ENCODE data around the gene SCN7A. TPM values are rescaled to one million over a fixed set of nuclear protein-coding genes. Genes with fewer than 3 reads are reported as not detected.

SCN7A gene
- total RNA-seq, 1 donor from 2014 or later: 15.0 TPM

DNA sequence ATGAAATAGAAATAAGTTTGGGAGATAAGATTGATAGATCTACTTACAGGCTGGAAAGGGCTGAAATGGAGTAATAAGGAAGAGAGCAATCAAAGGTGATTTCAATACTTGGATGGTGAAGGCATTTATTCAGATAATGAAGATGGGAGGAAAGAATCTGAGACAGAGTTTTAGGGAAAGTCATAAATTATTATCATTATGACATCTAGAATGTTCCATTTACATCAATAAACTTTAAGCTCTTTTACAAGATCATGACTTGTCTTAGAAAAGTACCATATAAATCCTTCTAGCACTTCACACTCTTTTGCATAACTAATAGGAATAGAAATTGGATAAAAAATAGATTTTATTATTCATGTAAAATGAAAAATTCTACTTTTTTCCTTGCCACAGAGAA is 120.5 kb downstream of the SCN7A start:
- H3K4me1 ChIP-seq: peaks cover 11% of the 10 kb centered on the region
- no peak overlapping the region for H3K4me3 ChIP-seq
- H3K9me3 ChIP-seq: no peaks in the 10 kb centered on the region
- TF ChIP-seq, protein P1, sequence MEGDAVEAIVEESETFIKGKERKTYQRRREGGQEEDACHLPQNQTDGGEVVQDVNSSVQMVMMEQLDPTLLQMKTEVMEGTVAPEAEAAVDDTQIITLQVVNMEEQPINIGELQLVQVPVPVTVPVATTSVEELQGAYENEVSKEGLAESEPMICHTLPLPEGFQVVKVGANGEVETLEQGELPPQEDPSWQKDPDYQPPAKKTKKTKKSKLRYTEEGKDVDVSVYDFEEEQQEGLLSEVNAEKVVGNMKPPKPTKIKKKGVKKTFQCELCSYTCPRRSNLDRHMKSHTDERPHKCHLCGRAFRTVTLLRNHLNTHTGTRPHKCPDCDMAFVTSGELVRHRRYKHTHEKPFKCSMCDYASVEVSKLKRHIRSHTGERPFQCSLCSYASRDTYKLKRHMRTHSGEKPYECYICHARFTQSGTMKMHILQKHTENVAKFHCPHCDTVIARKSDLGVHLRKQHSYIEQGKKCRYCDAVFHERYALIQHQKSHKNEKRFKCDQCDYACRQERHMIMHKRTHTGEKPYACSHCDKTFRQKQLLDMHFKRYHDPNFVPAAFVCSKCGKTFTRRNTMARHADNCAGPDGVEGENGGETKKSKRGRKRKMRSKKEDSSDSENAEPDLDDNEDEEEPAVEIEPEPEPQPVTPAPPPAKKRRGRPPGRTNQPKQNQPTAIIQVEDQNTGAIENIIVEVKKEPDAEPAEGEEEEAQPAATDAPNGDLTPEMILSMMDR (IDR thresholded peaks at IDR 0.05): no peak
- TF ChIP-seq POLR2A (IDR thresholded peaks at IDR 0.05) (no peak), POLR2AphosphoS5 (IDR thresholded peaks at IDR 0.05; ENCODE audit: insufficient read depth in 1 of 2, low read depth in 1 of 2) (no peak)
- no peak for DNase-seq (ENCODE audit: extremely low spot score in 2 of 2)
- H3K36me3 ChIP-seq: no peaks in the 10 kb centered on the region
- no peak overlapping the region for H3K27ac ChIP-seq
- intact Hi-C loops (cut with DNase I): no loop called here
- no peaks in the 10 kb centered on the region for H3K27me3 ChIP-seq

GRCh38 chr2:166373105-166373504 is 120.9 kb downstream of the SCN7A start:
- H3K9me3 ChIP-seq: no peaks in the 10 kb centered on the region
- no peaks in the 10 kb centered on the region for H3K27me3 ChIP-seq
- no peak overlapping the region for H3K27ac ChIP-seq
- intact Hi-C loops (cut with DNase I): no loop called here
- no peaks in the 10 kb centered on the region for H3K36me3 ChIP-seq
- H3K4me1 ChIP-seq: peaks cover 11% of the 10 kb centered on the region
- TF ChIP-seq, protein P1 (IDR thresholded peaks at IDR 0.05): no peak
- TF ChIP-seq POLR2A (IDR thresholded peaks at IDR 0.05): no peak
- TF ChIP-seq POLR2AphosphoS5 (IDR thresholded peaks at IDR 0.05; ENCODE audit: insufficient read depth in 1 of 2, low read depth in 1 of 2): no peak
- H3K4me3 ChIP-seq: no peak overlapping the region
- no peak for DNase-seq (ENCODE audit: extremely low spot score in 2 of 2)

DNA sequence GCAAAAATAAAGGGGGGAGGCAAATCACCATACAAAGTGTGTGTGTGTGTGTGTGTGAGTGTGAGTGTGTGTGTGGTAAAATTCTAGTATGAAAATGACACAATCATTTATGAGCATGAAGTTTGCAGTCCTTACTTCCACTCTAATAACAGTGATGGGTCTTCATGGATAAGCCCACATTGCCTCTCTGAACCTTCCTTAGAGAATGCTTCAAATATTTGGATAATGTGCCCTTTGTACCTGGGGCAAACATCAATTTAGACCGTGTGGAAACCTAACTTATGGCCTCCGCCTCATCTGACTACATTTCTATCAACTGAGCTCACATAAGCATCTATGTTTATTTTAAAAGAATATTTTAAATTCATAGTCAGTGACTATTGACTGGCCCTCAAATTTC is 122.0 kb downstream of the SCN7A start:
- DNase-seq (ENCODE audit: extremely low spot score in 2 of 2): no peak
- Histone ChIP-seq H3K27ac (no peak overlapping the region), H3K4me3 (no peak overlapping the region), H3K4me1 (peaks cover 11% of the 10 kb centered on the region), H3K36me3 (no peaks in the 10 kb centered on the region), H3K9me3 (no peaks in the 10 kb centered on the region), H3K27me3 (no peaks in the 10 kb centered on the region)
- TF ChIP-seq, protein P1 (IDR thresholded peaks at IDR 0.05): no peak
- TF ChIP-seq POLR2AphosphoS5 (IDR thresholded peaks at IDR 0.05; ENCODE audit: insufficient read depth in 1 of 2, low read depth in 1 of 2) (no peak), POLR2A (IDR thresholded peaks at IDR 0.05) (no peak)
- intact Hi-C loops (cut with DNase I): no loop called here

DNA sequence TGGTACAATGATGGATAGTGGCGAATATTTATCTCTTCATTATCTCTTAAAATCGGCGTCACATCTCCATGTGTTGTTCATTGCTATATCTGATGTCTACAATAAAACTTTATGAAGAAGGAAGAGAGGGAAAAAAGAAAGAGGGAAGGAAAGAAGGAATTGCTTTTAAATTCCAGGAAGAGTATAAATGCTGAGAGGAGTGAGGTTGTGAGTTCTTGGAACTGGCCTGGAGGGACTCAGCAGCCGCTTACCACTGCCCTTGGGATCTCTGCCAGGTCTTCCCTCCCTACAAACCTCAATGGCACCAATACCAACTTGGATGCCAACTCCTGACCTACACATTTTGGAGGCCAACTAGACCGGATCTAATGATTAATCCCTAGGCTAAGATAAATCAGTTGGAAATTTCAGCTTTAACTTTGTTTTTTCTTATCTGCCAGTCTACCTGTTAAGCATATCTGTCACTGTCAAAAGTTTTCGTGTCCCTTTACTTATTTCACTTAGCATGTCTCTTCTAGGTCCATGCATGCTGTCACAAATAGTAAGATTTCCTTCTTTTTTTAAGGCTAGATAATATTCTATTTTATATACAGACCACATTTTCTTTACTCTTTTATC is 128.1 kb downstream of the SCN7A start:
- no peaks in the 10 kb centered on the region for H3K27me3 ChIP-seq
- H3K4me3 ChIP-seq: no peak overlapping the region
- H3K9me3 ChIP-seq: no peaks in the 10 kb centered on the region
- no peaks in the 10 kb centered on the region for H3K36me3 ChIP-seq
- H3K27ac ChIP-seq: no peak overlapping the region
- no peak for TF ChIP-seq POLR2A (IDR thresholded peaks at IDR 0.05)
- TF ChIP-seq, protein P1 (IDR thresholded peaks at IDR 0.05): no peak
- TF ChIP-seq POLR2AphosphoS5 (IDR thresholded peaks at IDR 0.05; ENCODE audit: insufficient read depth in 1 of 2, low read depth in 1 of 2): no peak
- H3K4me1 ChIP-seq: no peaks in the 10 kb centered on the region
- DNase-seq (ENCODE audit: extremely low spot score in 2 of 2): no peak
- intact Hi-C loops (cut with DNase I): no loop called here

GRCh38 chr2:166365239-166365638 is 128.8 kb downstream of the SCN7A start:
- no peak overlapping the region for H3K4me3 ChIP-seq
- no peaks in the 10 kb centered on the region for H3K9me3 ChIP-seq
- H3K36me3 ChIP-seq: no peaks in the 10 kb centered on the region
- no peaks in the 10 kb centered on the region for H3K27me3 ChIP-seq
- no peak for DNase-seq (ENCODE audit: extremely low spot score in 2 of 2)
- TF ChIP-seq POLR2A (IDR thresholded peaks at IDR 0.05): no peak
- H3K27ac ChIP-seq: no peak overlapping the region
- intact Hi-C loops (cut with DNase I): no loop called here
- no peaks in the 10 kb centered on the region for H3K4me1 ChIP-seq
